Loucy (cell line): ENCODE data around the gene TM9SF4.

Source experiments
- H2AFZ ChIP-seq: fragments of 200-600 bp; sonication (generic); 2 replicates; pipeline ENCODE4 v1.6.0; 2016; ENCODE audit warnings: antibody characterized with exemption, mild to moderate bottlenecking, low read length, moderate library complexity
- H3F3A ChIP-seq: fragments of 200-600 bp; 2 replicates; pipeline ENCODE4 v1.6.0; 2016; ENCODE audit warnings: antibody characterized with exemption, low read depth, mild to moderate bottlenecking
- H3K27me3 ChIP-seq: fragments of 200-600 bp; sonication (generic); 2 replicates; pipeline ENCODE4 v1.6.1; 2014; ENCODE audit warnings: low read length, mild to moderate bottlenecking; ENCODE audit not compliant: insufficient read depth, poor library complexity, severe bottlenecking
- H3K36me3 ChIP-seq: fragments of 200-600 bp; sonication (generic); 2 replicates; pipeline ENCODE4 v1.6.1; 2016; ENCODE audit warnings: low read length; ENCODE audit not compliant: insufficient read depth
- H3K4me1 ChIP-seq: fragments of 200-600 bp; sonication (generic); 2 replicates; pipeline ENCODE4 v1.5.1; 2014; ENCODE audit warnings: low read length, mild to moderate bottlenecking; ENCODE audit not compliant: insufficient read depth, poor library complexity, severe bottlenecking
- H3K4me2 ChIP-seq: fragments of 200-600 bp; sonication (generic); 2 replicates; pipeline ENCODE4 v1.6.0; 2014; ENCODE audit warnings: antibody characterized with exemption, low read length, low read depth, mild to moderate bottlenecking; ENCODE audit not compliant: poor library complexity, severe bottlenecking
- H3K4me3 ChIP-seq: fragments of 200-600 bp; sonication (generic); 2 replicates; pipeline ENCODE4 v1.5.1; 2014; ENCODE audit warnings: low read length, mild to moderate bottlenecking, mixed read lengths; ENCODE audit not compliant: poor library complexity, severe bottlenecking
- H3K79me2 ChIP-seq: fragments of 200-600 bp; sonication (generic); 2 replicates; pipeline ENCODE4 v1.6.1; 2014; ENCODE audit warnings: low read length; ENCODE audit not compliant: insufficient read depth
- H3K9ac ChIP-seq: fragments of 200-600 bp; sonication (generic); 2 replicates; pipeline ENCODE4 v1.6.0; 2014; ENCODE audit warnings: mild to moderate bottlenecking, low read depth, low read length, moderate library complexity; ENCODE audit not compliant: poor library complexity, severe bottlenecking
- H3K9me2 ChIP-seq: fragments of 200-600 bp; sonication (generic); replicated peaks from 2 replicates; pipeline ENCODE4 v1.6.1; 2016; ENCODE audit warnings: low read depth, low read length, mixed read lengths
- H3K9me3 ChIP-seq: fragments of 200-600 bp; sonication (generic); 2 replicates; pipeline ENCODE4 v1.6.1; 2014; ENCODE audit warnings: mild to moderate bottlenecking, antibody characterized with exemption, low read length, low read depth; ENCODE audit not compliant: insufficient read depth
- H4K20me1 ChIP-seq: fragments of 200-600 bp; sonication (generic); 2 replicates; pipeline ENCODE4 v1.6.0; 2014; ENCODE audit warnings: antibody characterized with exemption, low read length, mild to moderate bottlenecking; ENCODE audit not compliant: insufficient read depth, poor library complexity, severe bottlenecking
- CTCF ChIP-seq: fragments of 200-600 bp; sonication (generic); conservative IDR thresholded peaks from 2 replicates; pipeline ENCODE4 v1.5.1; 2014; ENCODE audit warnings: mild to moderate bottlenecking, antibody characterized with exemption, low read length
- EZH2phosphoT487 ChIP-seq: fragments of 200-600 bp; IDR thresholded peaks from 2 replicates; pipeline ENCODE4 v1.6.1; 2018; ENCODE audit warnings: antibody characterized with exemption, mild to moderate bottlenecking, moderate library complexity, borderline replicate concordance

The TM9SF4 gene

GRCh38 chr20:32209850-32210605 lies 100.5 kb downstream of the TM9SF4 start:
- Histone ChIP-seq H3K9me3 (no peaks in the 10 kb centered on the region), H3F3A (no peaks in the 10 kb centered on the region), H4K20me1 (peaks cover 29% of the 10 kb centered on the region), H3K27me3 (no peaks in the 10 kb centered on the region), H2AFZ (no peak overlapping the region), H3K4me1 (peaks cover 48% of the 10 kb centered on the region), H3K9me2 (no peaks in the 10 kb centered on the region), H3K4me3 (peak overlapping the region; percentile 100), H3K9ac (peak overlapping the region; percentile 99), H3K36me3 (peaks cover 3% of the 10 kb centered on the region; the same call in 1 of the 2 replicates), H3K79me2 (peaks cover 65% of the 10 kb centered on the region), H3K4me2 (peak overlapping the region; percentile 98)
- TF ChIP-seq EZH2phosphoT487 (no peak), CTCF (no peak)

- Histone ChIP-seq H4K20me1 (no peaks in the 10 kb centered on the region), H3K4me1 (peaks cover 18% of the 10 kb centered on the region), H3K79me2 (peaks cover 27% of the 10 kb centered on the region; the same call in 1 of the 2 replicates), H3K4me3 (no peak overlapping the region), H3K9me3 (no peaks in the 10 kb centered on the region), H3K9ac (no peak overlapping the region), H3F3A (no peaks in the 10 kb centered on the region), H2AFZ (no peak overlapping the region), H3K27me3 (no peaks in the 10 kb centered on the region), H3K9me2 (no peaks in the 10 kb centered on the region), H3K36me3 (peaks cover 31% of the 10 kb centered on the region; the same call in 1 of the 2 replicates), H3K4me2 (no peak overlapping the region)
- no peak for TF ChIP-seq CTCF
- no peak for TF ChIP-seq EZH2phosphoT487
Observed at GRCh38 chr20:32213870-32214269, 104.4 kb downstream of the TM9SF4 start.

- Histone ChIP-seq H3K27me3 (no peaks in the 10 kb centered on the region), H3K9ac (no peak overlapping the region), H3K9me3 (no peaks in the 10 kb centered on the region), H2AFZ (no peak overlapping the region), H3K4me3 (no peak overlapping the region), H3K79me2 (peaks cover 17% of the 10 kb centered on the region; the same call in 1 of the 2 replicates), H4K20me1 (no peaks in the 10 kb centered on the region), H3F3A (no peaks in the 10 kb centered on the region), H3K9me2 (no peaks in the 10 kb centered on the region), H3K36me3 (peaks cover 35% of the 10 kb centered on the region; the same call in 1 of the 2 replicates), H3K4me2 (no peak overlapping the region), H3K4me1 (peaks cover 7% of the 10 kb centered on the region)
- TF ChIP-seq CTCF (no peak), EZH2phosphoT487 (no peak)
Observed at GRCh38 chr20:32215147-32215546, 105.6 kb downstream of the TM9SF4 start.
